ENCODE measurements around the gene TBC1D25. TPM values are rescaled to one million over a fixed set of nuclear protein-coding genes. Genes with fewer than 3 reads are reported as not detected.

Gene TBC1D25
- total and polyA plus RNA-seq, 2 of the 4 experiments (the other 2 are of a cell fraction), result 11.3 to 15.9 TPM

DNA sequence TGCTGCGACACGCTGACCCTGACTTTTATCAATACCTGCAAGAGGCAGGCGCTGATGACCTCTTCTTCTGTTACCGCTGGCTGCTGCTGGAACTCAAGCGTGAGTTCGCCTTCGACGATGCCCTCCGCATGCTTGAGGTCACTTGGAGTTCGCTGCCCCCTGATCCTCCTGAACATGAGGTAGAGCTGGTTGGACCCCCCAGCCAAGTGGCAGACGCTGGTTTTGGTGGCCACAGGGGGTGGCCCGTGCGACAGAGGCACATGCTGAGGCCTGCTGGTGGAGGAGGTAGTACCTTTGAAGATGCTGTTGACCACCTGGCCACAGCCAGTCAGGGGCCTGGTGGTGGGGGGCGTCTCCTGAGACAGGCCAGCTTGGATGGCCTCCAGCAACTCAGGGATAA is 20.5 kb downstream of the TBC1D25 start:
- no peak for ATAC-seq (ENCODE audit: low read depth)
- dilution Hi-C loops (cut with HindIII; ENCODE audit: low sequenced_read_pairs, unreplicated experiment) (no loop called here), in situ Hi-C loops (cut with MboI; ENCODE audit: low sequenced_read_pairs) (no loop called here), intact Hi-C loops (cut with micrococcal nuclease) (no loop called here)
- Histone ChIP-seq H4K8ac (ENCODE audit: low read depth in 2 of 2, low read length in 2 of 2) (no peak overlapping the region), H3K4me1 (ENCODE audit: control insufficient read depth, insufficient read depth, low read length) (no peaks in the 10 kb centered on the region; the same call in 1 of the 2 replicates), H2BK5ac (ENCODE audit: low read depth, low read length, poor library complexity, severe bottlenecking) (no peak overlapping the region), H3K27me3 (ENCODE audit: control insufficient read depth, insufficient read depth, low read length) (no peaks in the 10 kb centered on the region), H3K27ac (ENCODE audit: insufficient read depth, low read length) (no peak overlapping the region), H3K14ac (replicated peaks; ENCODE audit: low read depth, low read length) (no peak overlapping the region), H2AK9ac (replicated peaks; ENCODE audit: low read depth, low read length, poor library complexity) (no peak overlapping the region), H3K9ac (ENCODE audit: low read depth, low read length) (no peak overlapping the region), H2BK120ac (ENCODE audit: low read depth, low read length) (no peak overlapping the region), H2AFZ (replicated peaks; ENCODE audit: low read length, poor library complexity) (no peak overlapping the region), H4K20me1 (ENCODE audit: insufficient read depth, low read length) (no peaks in the 10 kb centered on the region), H3K9me1 (ENCODE audit: insufficient read depth, low read length) (peaks cover 6% of the 10 kb centered on the region; the same call in 1 of the 2 replicates), H2BK20ac (ENCODE audit: low read depth, low read length) (no peak overlapping the region), H3K4me3 (ENCODE audit: insufficient read depth, low read depth, low read length) (no peak overlapping the region), H4K91ac (ENCODE audit: insufficient read depth, low read depth, low read length) (no peak overlapping the region), H3K23ac (ENCODE audit: low read depth, low read length) (no peak overlapping the region), H3K9me3 (ENCODE audit: control insufficient read depth, insufficient read depth, low read length) (no peaks in the 10 kb centered on the region), H2BK15ac (ENCODE audit: low read depth, low read length) (no peak overlapping the region), H3K18ac (ENCODE audit: low read depth, low read length) (no peak overlapping the region), H3K79me1 (ENCODE audit: low read depth in 1 of 2, low read length in 2 of 2) (peaks cover 0 to 5% of the 10 kb centered on the region in 2 experiments; a peak in 2 of 4 replicates), H3K4ac (ENCODE audit: low read depth, low read length) (no peak overlapping the region), H3K56ac (ENCODE audit: extremely low read depth, insufficient read depth, low read length) (no peak overlapping the region), H3K4me2 (ENCODE audit: low read depth, low read length) (no peak overlapping the region), H4K5ac (ENCODE audit: low read depth, low read length) (no peak overlapping the region), H3K36me3 (ENCODE audit: control insufficient read depth, insufficient read depth, low read length) (peaks cover 27% of the 10 kb centered on the region), H2AK5ac (ENCODE audit: low read depth, low read length) (no peak overlapping the region)
- no TSS peak for BruUV-seq (replicated peaks)
- TF ChIP-seq CHD1 (IDR thresholded peaks at IDR 0.05; ENCODE audit: low read depth, low read length), result no peak
- no peak for TF ChIP-seq RFX5 (IDR thresholded peaks at IDR 0.05; ENCODE audit: low read depth, low read length)
- TF ChIP-seq MAZ (IDR thresholded peaks at IDR 0.05; ENCODE audit: borderline replicate concordance, low read depth, low read length), result no peak
- TF ChIP-seq FOS (IDR thresholded peaks at IDR 0.05; ENCODE audit: low read depth, low read length), result no peak
- no peak for TF ChIP-seq POLR2A (IDR thresholded peaks at IDR 0.05; ENCODE audit: low read depth, low read length)
- no peak for TF ChIP-seq SMC3 (IDR thresholded peaks at IDR 0.05; ENCODE audit: low read depth, low read length)
- TF ChIP-seq MXI1 (IDR thresholded peaks at IDR 0.05; ENCODE audit: borderline replicate concordance, low read depth, low read length), result no peak
- TF ChIP-seq RCOR1 (IDR thresholded peaks at IDR 0.05; ENCODE audit: insufficient replicate concordance, low read length), result no peak
- TF ChIP-seq, protein P1, sequence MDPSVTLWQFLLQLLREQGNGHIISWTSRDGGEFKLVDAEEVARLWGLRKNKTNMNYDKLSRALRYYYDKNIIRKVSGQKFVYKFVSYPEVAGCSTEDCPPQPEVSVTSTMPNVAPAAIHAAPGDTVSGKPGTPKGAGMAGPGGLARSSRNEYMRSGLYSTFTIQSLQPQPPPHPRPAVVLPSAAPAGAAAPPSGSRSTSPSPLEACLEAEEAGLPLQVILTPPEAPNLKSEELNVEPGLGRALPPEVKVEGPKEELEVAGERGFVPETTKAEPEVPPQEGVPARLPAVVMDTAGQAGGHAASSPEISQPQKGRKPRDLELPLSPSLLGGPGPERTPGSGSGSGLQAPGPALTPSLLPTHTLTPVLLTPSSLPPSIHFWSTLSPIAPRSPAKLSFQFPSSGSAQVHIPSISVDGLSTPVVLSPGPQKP (IDR thresholded peaks at IDR 0.05; ENCODE audit: borderline replicate concordance, low read depth, low read length), result no peak
- no peak for TF ChIP-seq BHLHE40 (IDR thresholded peaks at IDR 0.05; ENCODE audit: low read depth, low read length)
- no peak for TF ChIP-seq RAD21 (IDR thresholded peaks at IDR 0.05; ENCODE audit: low read length)
- no peak for TF ChIP-seq CTCF (conservative IDR thresholded peaks at IDR 0.05; ENCODE audit: low read depth, low read length)
- TF ChIP-seq, protein P2, sequence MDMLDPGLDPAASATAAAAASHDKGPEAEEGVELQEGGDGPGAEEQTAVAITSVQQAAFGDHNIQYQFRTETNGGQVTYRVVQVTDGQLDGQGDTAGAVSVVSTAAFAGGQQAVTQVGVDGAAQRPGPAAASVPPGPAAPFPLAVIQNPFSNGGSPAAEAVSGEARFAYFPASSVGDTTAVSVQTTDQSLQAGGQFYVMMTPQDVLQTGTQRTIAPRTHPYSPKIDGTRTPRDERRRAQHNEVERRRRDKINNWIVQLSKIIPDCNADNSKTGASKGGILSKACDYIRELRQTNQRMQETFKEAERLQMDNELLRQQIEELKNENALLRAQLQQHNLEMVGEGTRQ (IDR thresholded peaks at IDR 0.05; ENCODE audit: low read depth, low read length), result no peak
- no peak for TF ChIP-seq NFE2L2 (IDR thresholded peaks at IDR 0.05; ENCODE audit: low read depth, low read length)
- TF ChIP-seq CEBPB (IDR thresholded peaks at IDR 0.05; ENCODE audit: low read depth, low read length), result no peak
- no peak for TF ChIP-seq MAFK (IDR thresholded peaks at IDR 0.05; ENCODE audit: low read depth, low read length)
- 89% methylated on average over 8 of the region's 14 CpGs; no CpG with 5 or more reads in 1 of the 2 experiments for WGBS, 2 experiments (ENCODE audit: extremely low coverage in 2 of 2, insufficient read length in 1 of 2)
- ChIA-PET POLR2A (ENCODE audit: unreplicated experiment) (no interaction called here), CTCF (no interaction called here)
- DNase-seq, result no peak

All from IMR-90 (cell line).